Cardiac muscle cell (in vitro differentiated cells and primary cell): ENCODE results near the gene CTBS. TPM values are rescaled to one million over a fixed set of nuclear protein-coding genes. Genes with fewer than 3 reads are reported as not detected.

ENCODE experiments used
- DNase-seq, 2 donors: peaks; one replicate each; pipeline versions ENCODE4 v3.0.0 to v3.0.0-alpha.2; 2010 to 2017; ENCODE audit warnings: low read depth in 1 of 2, low spot score in 1 of 2
- H3K27ac ChIP-seq: fragments of 200-600 bp; sonication (generic); 2 replicates; pipeline ENCODE4 v1.5.1; 2016
- H3K27me3 ChIP-seq: fragments of 200-600 bp; sonication (generic); 2 replicates; pipeline ENCODE4 v1.6.0; 2016; ENCODE audit warnings: control low read depth
- H3K36me3 ChIP-seq: fragments of 200-600 bp; sonication (generic); 2 replicates; pipeline ENCODE4 v1.5.1; 2016; ENCODE audit warnings: control low read depth
- H3K4me1 ChIP-seq: fragments of 200-600 bp; sonication (generic); 2 replicates; pipeline ENCODE4 v1.8.1; 2017; ENCODE audit warnings: low read depth, mild to moderate bottlenecking, mixed run types
- H3K4me3 ChIP-seq: fragments of 200-600 bp; sonication (generic); 2 replicates; pipeline ENCODE4 v1.5.1; 2016; ENCODE audit warnings: mild to moderate bottlenecking
- H3K9me3 ChIP-seq: fragments of 200-600 bp; sonication (generic); 2 replicates; pipeline ENCODE4 v1.5.1; 2017; ENCODE audit warnings: low read depth, mild to moderate bottlenecking, control low read depth
- CTCF ChIP-seq: IDR thresholded peaks from 2 replicates; pipeline ENCODE4 v1.5.1; 2012; ENCODE audit warnings: low read depth, mild to moderate bottlenecking, low read length
- polyA plus RNA-seq: library from polyadenylated mRNA; unstranded; fragments of >200 nt; fragmentation: Nextera tagmentation; extraction: Ambion mirVana; gene quantifications from 2 replicates; pipeline ENCODE4 v1.2.1, GENCODE V29; 2016
- total RNA-seq: library from RNA; depleted of rRNA; stranded (reverse); fragments of >200 nt; gene quantifications from 2 replicates; pipeline ENCODE4 v1.2.3, GENCODE V29; 2016

The CTBS gene
- total and polyA plus RNA-seq, 2 experiments from 2014 or later: 5.2 to 10.2 TPM

- Histone ChIP-seq H3K9me3 (no peaks in the 10 kb centered on the region), H3K4me3 (no peak overlapping the region), H3K27ac (no peak overlapping the region)
Observed at GRCh38 chr1:84605157-84605556, 30.9 kb upstream of the CTBS start.

GRCh38 chr1:84603941-84604830 lies 29.9 kb upstream of the CTBS start:
- no peaks in the 10 kb centered on the region for H3K4me1 ChIP-seq
- TF ChIP-seq CTCF: peak; percentile 65
- H3K4me3 ChIP-seq: no peak overlapping the region
- H3K9me3 ChIP-seq: no peaks in the 10 kb centered on the region
- peak in 1 of 2 donors; percentile 90 for DNase-seq
- no peaks in the 10 kb centered on the region for H3K36me3 ChIP-seq
- H3K27ac ChIP-seq: peak overlapping the region; percentile 41
- H3K27me3 ChIP-seq: no peaks in the 10 kb centered on the region

More at GRCh38 chr1:84605157-84605556, 30.9 kb upstream of the CTBS start:
- Histone ChIP-seq H3K4me1 (no peaks in the 10 kb centered on the region), H3K36me3 (no peaks in the 10 kb centered on the region), H3K27me3 (no peaks in the 10 kb centered on the region)
- DNase-seq: no peak
- TF ChIP-seq CTCF: no peak

- H3K27ac ChIP-seq: peak overlapping the region; percentile 41
- peak in 1 of 2 donors; percentile 80 for DNase-seq
Observed at GRCh38 chr1:84603223-84603622, 29.0 kb upstream of the CTBS start.

GRCh38 chr1:84600796-84601195 lies 26.6 kb upstream of the CTBS start:
- H3K4me1 ChIP-seq: no peaks in the 10 kb centered on the region
- no peak overlapping the region for H3K4me3 ChIP-seq
- TF ChIP-seq CTCF: no peak
- no peaks in the 10 kb centered on the region for H3K9me3 ChIP-seq
- H3K27ac ChIP-seq: no peak overlapping the region
- DNase-seq: no peak
- no peaks in the 10 kb centered on the region for H3K27me3 ChIP-seq
- H3K36me3 ChIP-seq: no peaks in the 10 kb centered on the region

More at GRCh38 chr1:84603223-84603622, 29.0 kb upstream of the CTBS start:
- Histone ChIP-seq H3K4me3 (no peak overlapping the region), H3K27me3 (no peaks in the 10 kb centered on the region), H3K4me1 (no peaks in the 10 kb centered on the region), H3K36me3 (no peaks in the 10 kb centered on the region), H3K9me3 (no peaks in the 10 kb centered on the region)
- no peak for TF ChIP-seq CTCF

GRCh38 chr1:84598846-84599741 lies 24.9 kb upstream of the CTBS start:
- no peak overlapping the region for H3K4me3 ChIP-seq
- DNase-seq: peak in 1 of 2 donors; percentile 75
- TF ChIP-seq CTCF: no peak
- no peaks in the 10 kb centered on the region for H3K9me3 ChIP-seq
- H3K27ac ChIP-seq: no peak overlapping the region
- no peaks in the 10 kb centered on the region for H3K27me3 ChIP-seq
- no peaks in the 10 kb centered on the region for H3K4me1 ChIP-seq
- no peaks in the 10 kb centered on the region for H3K36me3 ChIP-seq
